HAP-1 (cell line): Measurements from ENCODE around the gene METTL8.

Experiments used
- DNase-seq, 2 experiments: peaks; one replicate each; pipeline ENCODE4 v3.0.0-alpha.2; 2016 to 2020; ENCODE audit warnings: low spot score in 2 of 2
- H3K27me3 ChIP-seq: fragments of 250-450 bp; sonication (Bioruptor Pico); 2 replicates; pipeline ENCODE4 v1.5.1; 2020; ENCODE audit warnings: low read depth, mild to moderate bottlenecking, moderate library complexity
- H3K36me3 ChIP-seq: fragments of 250-450 bp; sonication (Bioruptor Pico); replicated peaks from 2 replicates; pipeline ENCODE4 v1.5.1; 2020; ENCODE audit warnings: mild to moderate bottlenecking
- H3K4me1 ChIP-seq: fragments of 250-450 bp; sonication (Bioruptor Pico); 2 replicates; pipeline ENCODE4 v1.5.1; 2020; ENCODE audit warnings: mild to moderate bottlenecking
- H3K4me3 ChIP-seq: fragments of 250-450 bp; sonication (Bioruptor Pico); 2 replicates; pipeline ENCODE4 v1.5.1; 2020; ENCODE audit warnings: mild to moderate bottlenecking, moderate library complexity
- H3K9me3 ChIP-seq: fragments of 250-450 bp; sonication (Bioruptor Pico); 2 replicates; pipeline ENCODE4 v1.5.1; 2020; ENCODE audit warnings: mild to moderate bottlenecking, moderate library complexity
- in situ Hi-C: fragments of 300-500 bp; cut with MboI; formaldehyde crosslinking; loops from 3 replicates; pipeline ENCODE4 v1.14.3; 2020; ENCODE audit warnings: low sequenced_read_pairs, inconsistent platforms, mixed read lengths

Gene METTL8

DNA sequence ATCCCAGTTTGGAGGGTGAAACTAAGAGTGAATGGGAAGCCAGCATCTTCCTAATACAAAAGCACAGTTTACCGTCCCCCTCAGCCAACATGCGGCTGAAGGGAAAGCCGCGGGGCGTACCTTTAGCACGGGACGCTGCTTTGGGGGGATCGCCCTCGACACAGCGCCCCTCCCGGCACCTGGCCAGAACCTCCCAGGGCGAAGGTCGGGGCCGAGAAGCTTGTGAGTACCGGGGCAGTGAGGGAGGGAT is at the start of gene METTL8:
METTL8 (minus strand) TSS at position 228 of the 250 bp plus-strand sequence. CDS start 41,805 bp downstream, outside the sequence.
- Histone ChIP-seq H3K4me3 (peak within 1 kb of the TSS; percentile 80), H3K9me3 (no peaks in the 10 kb centered on the region; the same call in 1 of the 2 replicates), H3K36me3 (peaks cover 26% of the 10 kb centered on the region), H3K27me3 (no peaks in the 10 kb centered on the region), H3K4me1 (peaks cover 9% of the 10 kb centered on the region)
- DNase-seq: no peak
- in situ Hi-C loops: no loop called here

DNA sequence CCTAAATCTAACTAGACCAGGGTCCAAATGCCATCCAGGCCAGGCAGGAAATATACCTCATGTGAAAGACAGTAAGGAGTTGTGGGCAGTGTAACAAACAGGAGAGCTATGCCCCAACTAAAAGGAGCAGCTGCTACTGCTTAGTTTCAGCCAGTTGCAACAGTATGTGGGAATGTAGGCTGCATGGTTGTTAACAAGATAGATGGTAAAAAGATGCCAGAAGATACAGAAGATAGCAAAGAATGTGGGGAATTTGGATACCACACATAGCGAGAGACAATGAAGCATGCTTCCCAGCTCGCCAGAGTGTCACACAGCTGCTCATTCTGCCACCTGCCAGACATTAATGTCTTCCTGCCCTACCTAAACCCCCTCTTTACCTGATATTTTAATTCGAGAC is 49.1 kb upstream of the METTL8 start:
- no peaks in the 10 kb centered on the region for H3K4me1 ChIP-seq
- no peaks in the 10 kb centered on the region for H3K9me3 ChIP-seq
- no peak for DNase-seq
- in situ Hi-C loops: no loop called here
- no peak overlapping the region for H3K4me3 ChIP-seq
- 0 out of 2 replicates have a peak, but pooled peaks cover 4% of the 10 kb centered on the region for H3K36me3 ChIP-seq
- no peaks in the 10 kb centered on the region for H3K27me3 ChIP-seq

GRCh38 chr2:171482308-171482707 is 48.5 kb upstream of the METTL8 start:
- no peak overlapping the region for H3K4me3 ChIP-seq
- in situ Hi-C loops: no loop called here
- DNase-seq: no peak

DNA sequence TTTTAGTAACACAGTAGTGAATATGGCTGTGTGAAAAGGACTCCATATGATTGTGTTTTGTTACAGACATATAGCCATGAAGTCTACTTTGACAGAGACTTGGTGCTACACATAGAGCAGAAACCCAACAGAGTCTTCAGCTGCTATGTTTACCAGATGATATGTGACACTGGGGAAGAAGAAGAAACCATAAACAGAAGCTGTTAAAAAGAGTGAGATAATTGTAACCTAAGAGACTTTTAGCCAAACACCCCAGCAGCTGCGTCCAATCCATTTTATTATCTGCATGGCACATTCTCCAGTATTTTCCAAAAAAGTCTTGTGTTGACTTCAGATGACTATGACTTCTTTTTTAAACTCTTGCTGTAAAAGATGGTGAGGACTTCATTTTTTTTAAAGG is 47.1 kb upstream of the METTL8 start:
- in situ Hi-C loops: no loop called here
- H3K4me3 ChIP-seq: no peak overlapping the region
- no peak for DNase-seq
- H3K36me3 ChIP-seq: 0 out of 2 replicates have a peak, but pooled peaks cover 4% of the 10 kb centered on the region
- no peaks in the 10 kb centered on the region for H3K27me3 ChIP-seq
- no peaks in the 10 kb centered on the region for H3K4me1 ChIP-seq
- no peaks in the 10 kb centered on the region for H3K9me3 ChIP-seq

More at GRCh38 chr2:171482308-171482707, 48.5 kb upstream of the METTL8 start:
- no peaks in the 10 kb centered on the region for H3K4me1 ChIP-seq
- no peaks in the 10 kb centered on the region for H3K9me3 ChIP-seq
- H3K27me3 ChIP-seq: no peaks in the 10 kb centered on the region
- 0 out of 2 replicates have a peak, but pooled peaks cover 4% of the 10 kb centered on the region for H3K36me3 ChIP-seq

DNA sequence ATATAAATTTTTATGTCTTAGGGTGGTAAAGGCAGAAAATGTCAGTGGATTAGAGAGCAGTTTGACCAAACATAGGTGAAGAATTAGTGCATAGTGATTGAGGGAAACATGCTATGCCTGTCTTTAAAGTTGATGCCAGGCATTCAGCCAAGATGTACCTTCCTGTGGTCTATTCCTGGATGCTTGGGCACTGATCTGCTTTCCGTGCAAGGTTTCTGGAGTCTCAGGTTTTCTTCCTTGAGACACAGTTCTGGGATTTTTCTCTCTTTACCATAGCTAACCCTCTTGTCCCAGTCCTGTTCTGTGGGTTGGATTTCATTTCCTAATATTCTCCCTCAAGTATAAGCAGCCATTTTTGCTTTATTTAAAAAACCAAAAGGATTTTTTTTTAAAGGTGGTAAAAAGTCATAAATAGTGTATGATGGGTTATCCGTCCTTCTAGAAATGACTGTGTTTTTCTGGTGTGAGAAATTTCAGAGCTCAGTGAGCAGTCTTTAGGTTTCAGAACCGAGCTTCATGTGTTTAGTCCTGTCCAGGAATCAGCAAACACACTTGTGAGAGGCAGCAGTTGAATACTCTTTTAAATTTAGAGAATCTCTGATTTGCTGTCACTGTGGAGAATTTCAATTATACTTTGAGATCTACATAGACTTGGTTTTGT is 45.5 kb upstream of the METTL8 start:
- H3K27me3 ChIP-seq: no peaks in the 10 kb centered on the region

GRCh38 chr2:171478345-171478744 is 44.6 kb upstream of the METTL8 start:
- H3K36me3 ChIP-seq: peaks cover 13% of the 10 kb centered on the region
- in situ Hi-C loops: no loop called here

More for the DNA sequence above, 45.5 kb upstream of the METTL8 start:
- in situ Hi-C loops: no loop called here
- DNase-seq: no peak
- Histone ChIP-seq H3K4me1 (no peaks in the 10 kb centered on the region), H3K4me3 (no peak overlapping the region), H3K36me3 (peaks cover 7% of the 10 kb centered on the region), H3K9me3 (no peaks in the 10 kb centered on the region)

DNA sequence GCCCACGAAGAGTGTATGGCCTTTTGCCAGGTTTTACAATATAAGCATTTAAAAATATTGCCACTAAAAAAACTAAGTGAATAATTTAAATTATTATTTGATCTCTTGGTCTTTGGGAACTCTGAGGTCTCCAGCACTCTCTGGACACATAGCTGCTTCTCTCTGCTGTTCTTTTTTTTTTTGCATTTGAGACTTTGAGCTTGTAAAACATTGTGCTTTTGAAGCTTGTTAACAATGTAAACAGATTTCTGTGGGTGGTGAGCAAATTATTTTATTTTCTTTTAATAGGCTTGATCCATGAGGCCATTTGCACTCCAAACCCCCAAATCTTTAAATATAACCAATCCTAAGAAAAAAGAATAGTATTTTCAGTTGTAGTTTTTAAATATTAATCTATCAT is 42.2 kb upstream of the METTL8 start:
- DNase-seq: no peak
- no peaks in the 10 kb centered on the region for H3K9me3 ChIP-seq
- H3K4me3 ChIP-seq: no peak overlapping the region
- peaks cover 14% of the 10 kb centered on the region for H3K36me3 ChIP-seq
- H3K4me1 ChIP-seq: no peaks in the 10 kb centered on the region
- no peaks in the 10 kb centered on the region for H3K27me3 ChIP-seq
- in situ Hi-C loops: no loop called here

More at GRCh38 chr2:171478345-171478744, 44.6 kb upstream of the METTL8 start:
- H3K4me1 ChIP-seq: no peaks in the 10 kb centered on the region
- no peak for DNase-seq
- no peaks in the 10 kb centered on the region for H3K27me3 ChIP-seq
- H3K4me3 ChIP-seq: no peak overlapping the region
- H3K9me3 ChIP-seq: no peaks in the 10 kb centered on the region

DNA sequence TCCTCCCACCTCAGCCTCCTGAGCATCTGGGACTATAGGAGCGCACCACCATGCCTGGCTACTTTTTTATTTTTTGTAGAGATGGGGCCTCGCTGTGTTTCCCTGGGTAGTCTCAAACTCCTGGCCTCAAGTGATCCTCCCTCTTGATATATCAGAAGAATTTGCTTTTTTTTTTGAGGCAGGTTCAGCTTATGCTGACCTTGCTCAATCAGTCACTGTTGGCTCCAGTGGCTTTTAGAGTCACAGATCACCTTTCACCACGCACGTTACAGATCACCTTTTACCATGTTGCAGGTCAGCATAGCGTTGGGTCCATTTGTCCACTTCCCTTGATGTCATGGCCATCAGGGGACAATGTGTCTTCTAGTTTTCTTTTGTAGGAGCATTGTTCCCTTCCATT is 36.3 kb upstream of the METTL8 start:
- Histone ChIP-seq H3K9me3 (no peaks in the 10 kb centered on the region), H3K4me1 (no peaks in the 10 kb centered on the region), H3K27me3 (no peaks in the 10 kb centered on the region), H3K4me3 (no peak overlapping the region), H3K36me3 (peaks cover 20% of the 10 kb centered on the region)
- in situ Hi-C loops: no loop called here
- DNase-seq: no peak

- DNase-seq: no peak
- Histone ChIP-seq H3K36me3 (peaks cover 16% of the 10 kb centered on the region), H3K9me3 (no peaks in the 10 kb centered on the region), H3K4me3 (no peak overlapping the region), H3K4me1 (no peaks in the 10 kb centered on the region), H3K27me3 (no peaks in the 10 kb centered on the region)
- in situ Hi-C loops: no loop called here
Observed at GRCh38 chr2:171469176-171469575, 35.4 kb upstream of the METTL8 start.

DNA sequence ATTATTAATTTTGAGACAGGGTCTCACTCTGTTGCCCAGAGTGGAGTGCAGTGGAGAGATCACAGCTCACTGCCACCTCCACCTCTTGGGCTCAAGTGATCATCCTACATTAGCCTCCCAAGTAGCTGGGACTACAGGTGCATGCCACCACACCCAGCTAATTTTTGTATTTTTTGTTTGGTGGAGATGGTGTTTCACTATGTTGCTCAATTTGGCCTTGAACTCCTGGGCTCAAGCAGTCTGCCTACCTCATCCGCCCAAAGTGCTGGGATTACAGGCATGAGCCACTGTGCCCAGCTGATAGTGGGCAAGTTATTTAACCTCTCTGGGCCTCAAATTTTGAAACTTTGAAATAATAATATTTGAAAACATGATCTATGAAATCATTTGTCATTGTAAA is 26.7 kb upstream of the METTL8 start:
- no peaks in the 10 kb centered on the region for H3K4me1 ChIP-seq
- H3K36me3 ChIP-seq: peaks cover 8% of the 10 kb centered on the region
- H3K27me3 ChIP-seq: no peaks in the 10 kb centered on the region
- in situ Hi-C loops: no loop called here
- DNase-seq: no peak
- no peaks in the 10 kb centered on the region for H3K9me3 ChIP-seq
- H3K4me3 ChIP-seq: no peak overlapping the region

GRCh38 chr2:171459498-171459897 is 25.7 kb upstream of the METTL8 start:
- H3K4me3 ChIP-seq: no peak overlapping the region
- H3K9me3 ChIP-seq: no peaks in the 10 kb centered on the region
- in situ Hi-C loops: no loop called here
- no peaks in the 10 kb centered on the region for H3K4me1 ChIP-seq
- no peaks in the 10 kb centered on the region for H3K27me3 ChIP-seq
- H3K36me3 ChIP-seq: peaks cover 14% of the 10 kb centered on the region
- DNase-seq: no peak

DNA sequence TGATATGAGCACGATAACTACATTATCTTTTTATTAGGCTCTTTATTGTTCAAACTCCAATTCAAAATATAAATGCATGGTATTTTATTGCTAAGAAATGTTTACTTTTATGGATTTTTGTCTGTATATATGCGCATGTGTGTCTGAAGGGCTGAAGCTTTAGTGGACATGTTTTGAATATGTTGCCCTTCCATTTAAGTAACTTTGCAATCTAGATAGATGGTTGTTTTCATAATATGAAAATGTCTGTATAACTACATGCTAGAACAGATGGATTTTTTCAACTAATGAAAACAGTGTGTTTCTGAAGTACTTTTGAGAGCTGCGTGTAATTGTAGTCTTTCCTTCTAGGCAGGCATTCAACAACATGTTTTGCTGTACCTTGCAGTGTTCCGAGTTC is 19.0 kb upstream of the METTL8 start:
- peaks cover 51% of the 10 kb centered on the region for H3K36me3 ChIP-seq
- in situ Hi-C loops: no loop called here

DNA sequence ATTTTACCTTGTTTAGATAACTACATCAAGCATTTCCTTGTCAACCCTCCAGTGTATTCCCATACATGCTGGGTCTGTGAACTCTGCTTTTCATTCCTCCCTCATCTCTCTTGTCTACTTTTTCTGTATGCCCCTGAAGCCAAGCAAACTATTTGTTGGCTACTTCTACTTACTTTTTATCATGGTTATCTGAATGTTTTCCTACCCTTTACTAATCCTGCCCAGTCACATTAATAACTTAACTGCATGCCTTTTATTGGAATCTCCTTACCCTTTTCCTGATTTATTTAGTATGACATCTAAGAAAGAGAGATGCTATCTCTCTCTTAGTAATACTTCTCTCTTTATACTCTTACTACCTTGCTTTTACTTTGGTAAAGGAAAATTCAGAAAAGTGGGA is 17.3 kb upstream of the METTL8 start:
- no peak overlapping the region for H3K4me3 ChIP-seq
- in situ Hi-C loops: no loop called here
- peaks cover 55% of the 10 kb centered on the region for H3K36me3 ChIP-seq
- DNase-seq: no peak
- no peaks in the 10 kb centered on the region for H3K4me1 ChIP-seq
- H3K9me3 ChIP-seq: no peaks in the 10 kb centered on the region
- H3K27me3 ChIP-seq: no peaks in the 10 kb centered on the region

More for the DNA sequence above, 19.0 kb upstream of the METTL8 start:
- no peak for DNase-seq
- no peaks in the 10 kb centered on the region for H3K4me1 ChIP-seq
- no peak overlapping the region for H3K4me3 ChIP-seq
- no peaks in the 10 kb centered on the region for H3K9me3 ChIP-seq
- no peaks in the 10 kb centered on the region for H3K27me3 ChIP-seq

GRCh38 chr2:171447675-171448074 is 13.9 kb upstream of the METTL8 start:
- in situ Hi-C loops: no loop called here
- no peaks in the 10 kb centered on the region for H3K4me1 ChIP-seq
- peaks cover 55% of the 10 kb centered on the region for H3K36me3 ChIP-seq
- no peak overlapping the region for H3K4me3 ChIP-seq
- no peaks in the 10 kb centered on the region for H3K9me3 ChIP-seq
- no peak for DNase-seq
- H3K27me3 ChIP-seq: no peaks in the 10 kb centered on the region

- H3K36me3 ChIP-seq: peaks cover 37% of the 10 kb centered on the region
- no peak for DNase-seq
- no peaks in the 10 kb centered on the region for H3K4me1 ChIP-seq
- H3K27me3 ChIP-seq: no peaks in the 10 kb centered on the region
- H3K4me3 ChIP-seq: no peak overlapping the region
- no peaks in the 10 kb centered on the region for H3K9me3 ChIP-seq
- in situ Hi-C loops: no loop called here
Observed at GRCh38 chr2:171441470-171441869, 7.7 kb upstream of the METTL8 start.
